Measurements from ENCODE around the gene CCL1.
A peak's percentile ranks its signal among the peaks of the same experiment; 100 is the strongest.

Gene CCL1

GRCh38 chr17:34383216-34383615 lies 20.2 kb upstream of the CCL1 start:
- no peak for DNase-seq (ENCODE audit: low spot score)

- peak; percentile 81 for DNase-seq (ENCODE audit: low spot score)
Measured at GRCh38 chr17:34382621-34383124, 19.6 kb upstream of the CCL1 start.

GRCh38 chr17:34379868-34380267 lies 16.8 kb upstream of the CCL1 start:
- DNase-seq (ENCODE audit: low spot score), result no peak

GRCh38 chr17:34378664-34379101 lies 15.7 kb upstream of the CCL1 start:
- DNase-seq (ENCODE audit: low spot score), result no peak

- DNase-seq (ENCODE audit: low spot score), result no peak
Measured at GRCh38 chr17:34377078-34377823, 14.2 kb upstream of the CCL1 start.

GRCh38 chr17:34375426-34375997 lies 12.5 kb upstream of the CCL1 start:
- no peak for DNase-seq (ENCODE audit: low spot score)

GRCh38 chr17:34374457-34374856 lies 11.4 kb upstream of the CCL1 start:
- no peak for DNase-seq (ENCODE audit: low spot score)

GRCh38 chr17:34371405-34372100 lies 8.5 kb upstream of the CCL1 start:
- DNase-seq (ENCODE audit: low spot score), result no peak

- no peak for DNase-seq (ENCODE audit: low spot score)
Measured at GRCh38 chr17:34370997-34371395, 8.0 kb upstream of the CCL1 start.

GRCh38 chr17:34370376-34370996 lies 7.5 kb upstream of the CCL1 start:
- no peak for DNase-seq (ENCODE audit: low spot score)

GRCh38 chr17:34369571-34369970 lies 6.5 kb upstream of the CCL1 start:
- no peak for DNase-seq (ENCODE audit: low spot score)

- no peak for DNase-seq (ENCODE audit: low spot score)
Measured at GRCh38 chr17:34368946-34369500, 6.0 kb upstream of the CCL1 start.

GRCh38 chr17:34368196-34368945 lies 5.3 kb upstream of the CCL1 start:
- no peak for DNase-seq (ENCODE audit: low spot score)

GRCh38 chr17:34367486-34368195 lies 4.6 kb upstream of the CCL1 start:
- DNase-seq (ENCODE audit: low spot score), result no peak

- DNase-seq (ENCODE audit: low spot score), result no peak
Measured at GRCh38 chr17:34366529-34367107, 3.6 kb upstream of the CCL1 start.

- no peak for DNase-seq (ENCODE audit: low spot score)
Measured at GRCh38 chr17:34366010-34366409, 3.0 kb upstream of the CCL1 start.

GRCh38 chr17:34365340-34365739 lies 2.3 kb upstream of the CCL1 start:
- DNase-seq (ENCODE audit: low spot score), result no peak

- DNase-seq (ENCODE audit: low spot score), result no peak
Measured at GRCh38 chr17:34364751-34365150, 1.7 kb upstream of the CCL1 start.

- peak; percentile 69 for DNase-seq (ENCODE audit: low spot score)
Measured at GRCh38 chr17:34361478-34362061, 1.5 kb downstream of the CCL1 start.

- DNase-seq (ENCODE audit: low spot score), result no peak
Measured at GRCh38 chr17:34360601-34361270, 2.3 kb downstream of the CCL1 start.
